ENCODE results near the gene FDX2. TPM values are rescaled to one million over a fixed set of nuclear protein-coding genes. Genes with fewer than 3 reads are reported as not detected.

The FDX2 gene
- total RNA-seq, 1 experiment from 2014 or later, result 18.9 TPM

GRCh38 chr19:10334588-10335351 lies 19.0 kb upstream of the FDX2 start:
- Mint-ChIP-seq H3K27ac (ENCODE audit: unreplicated experiment) (no peak overlapping the region), H3K9me3 (ENCODE audit: low read depth, unreplicated experiment) (no peaks in the 10 kb centered on the region), H3K27me3 (ENCODE audit: unreplicated experiment) (no peaks in the 10 kb centered on the region), H3K4me1 (ENCODE audit: low read depth, unreplicated experiment) (no peaks in the 10 kb centered on the region), H3K36me3 (ENCODE audit: insufficient read depth, unreplicated experiment) (peaks cover 36% of the 10 kb centered on the region), H3K4me3 (ENCODE audit: low read depth, unreplicated experiment) (peak overlapping the region; percentile 89)
- TF ChIP-seq CTCF (IDR thresholded peaks at IDR 0.05; ENCODE audit: unreplicated experiment), result no peak
- intact Hi-C loops (cut with micrococcal nuclease; ENCODE audit: unreplicated experiment), result no loop called here
- CTCF ChIA-PET, result interaction anchor here (0.6 to 1.1 kb wide), 5 partner anchors 64 to 402 kb away, joined by 3 to 6 read pairs (median 3); partner anchors contain the start of gene ICAM1
- peak; percentile 92 for DNase-seq
- no TSS peak for BruUV-seq (replicated peaks)

- no peak for TF ChIP-seq CTCF (IDR thresholded peaks at IDR 0.05; ENCODE audit: unreplicated experiment)
- no peaks in the 10 kb centered on the region for H3K9me3 Mint-ChIP-seq (ENCODE audit: low read depth, unreplicated experiment)
- TSS peak; percentile 86 for BruUV-seq (replicated peaks)
- peak overlapping the region; percentile 66 for H3K27ac Mint-ChIP-seq (ENCODE audit: unreplicated experiment)
- no peaks in the 10 kb centered on the region for H3K4me1 Mint-ChIP-seq (ENCODE audit: low read depth, unreplicated experiment)
- intact Hi-C loops (cut with micrococcal nuclease; ENCODE audit: unreplicated experiment), result no loop called here
- CTCF ChIA-PET, result interaction anchor here (0.6 to 1.1 kb wide), 6 partner anchors 55 to 214 kb away, joined by 3 to 6 read pairs (median 4); partner anchors contain the start of gene ICAM1
- no peak for DNase-seq
- peaks cover 40% of the 10 kb centered on the region for H3K36me3 Mint-ChIP-seq (ENCODE audit: insufficient read depth, unreplicated experiment)
- H3K27me3 Mint-ChIP-seq (ENCODE audit: unreplicated experiment), result no peaks in the 10 kb centered on the region
- peak overlapping the region; percentile 89 for H3K4me3 Mint-ChIP-seq (ENCODE audit: low read depth, unreplicated experiment)
These were observed 18.2 kb upstream of the FDX2 start for GRCh38 chr19:10333758-10334587.

GRCh38 chr19:10332965-10333757 lies 17.3 kb upstream of the FDX2 start, which contains the start of gene RAVER1:
TSS of gene RAVER1 (minus strand) at chr19:10333529. CDS start at chr19:10333507, 22 bp downstream.
- intact Hi-C loops (cut with micrococcal nuclease; ENCODE audit: unreplicated experiment), result no loop called here
- peak; percentile 94 for DNase-seq
- TF ChIP-seq CTCF (IDR thresholded peaks at IDR 0.05; ENCODE audit: unreplicated experiment), result no peak
- H3K4me3 Mint-ChIP-seq (ENCODE audit: low read depth, unreplicated experiment), result peak within 1 kb of the TSS; percentile 89
- H3K27ac Mint-ChIP-seq (ENCODE audit: unreplicated experiment), result peak within 1 kb of the TSS; percentile 66
- peaks cover 44% of the 10 kb centered on the region for H3K36me3 Mint-ChIP-seq (ENCODE audit: insufficient read depth, unreplicated experiment)
- CTCF ChIA-PET, result interaction anchor here (0.6 to 1.0 kb wide), 2 partner anchors 55 to 213 kb away, joined by 3 to 4 read pairs; no protein-coding TSS in a partner anchor
- no peaks in the 10 kb centered on the region for H3K27me3 Mint-ChIP-seq (ENCODE audit: unreplicated experiment)
- H3K9me3 Mint-ChIP-seq (ENCODE audit: low read depth, unreplicated experiment), result no peaks in the 10 kb centered on the region
- no peaks in the 10 kb centered on the region for H3K4me1 Mint-ChIP-seq (ENCODE audit: low read depth, unreplicated experiment)
- no TSS peak for BruUV-seq (replicated peaks)

Measured in Calu3 (cell line).